ENCODE measurements around the gene MYO16.

Gene MYO16

GRCh38 chr13:109036078-109036780 is 406.8 kb downstream of the MYO16 start:
- Histone ChIP-seq H3K9me3 (ENCODE audit: control insufficient read depth, insufficient read depth, low read length) (no peaks in the 10 kb centered on the region), H3K9ac (ENCODE audit: low read depth, low read length) (no peak overlapping the region), H3K4me3 (ENCODE audit: low read depth, low read length) (no peak overlapping the region), H3K27me3 (ENCODE audit: control insufficient read depth, insufficient read depth, low read length) (no peaks in the 10 kb centered on the region), H3K36me3 (ENCODE audit: control insufficient read depth, insufficient read depth, low read length) (no peaks in the 10 kb centered on the region), H3K27ac (ENCODE audit: low read depth, low read length) (no peak overlapping the region), H3K4me1 (ENCODE audit: control insufficient read depth, insufficient read depth, low read length) (no peaks in the 10 kb centered on the region)

DNA sequence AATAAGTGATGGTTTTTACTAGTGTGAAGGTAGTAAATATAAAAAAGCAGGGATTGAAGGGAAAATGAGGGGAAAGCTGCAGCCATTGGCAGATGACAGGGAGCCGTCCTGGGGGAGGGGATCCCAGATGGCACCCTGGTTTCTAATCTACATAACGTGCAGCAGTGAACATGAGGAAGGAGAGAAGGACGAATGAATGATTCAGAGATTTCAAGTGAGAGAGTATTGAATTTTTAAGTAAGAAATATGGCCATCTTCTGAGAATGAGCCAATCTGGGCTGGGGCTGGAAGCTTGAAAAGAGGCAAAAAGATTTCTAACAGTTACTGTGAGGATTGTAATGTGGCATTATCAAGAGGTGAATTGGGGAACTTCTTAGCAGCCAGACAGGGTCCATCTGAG is 414.2 kb downstream of the MYO16 start:
- H3K9me3 ChIP-seq (ENCODE audit: control insufficient read depth, insufficient read depth, low read length): no peaks in the 10 kb centered on the region
- H3K4me1 ChIP-seq (ENCODE audit: control insufficient read depth, insufficient read depth, low read length): no peaks in the 10 kb centered on the region
- H3K27me3 ChIP-seq (ENCODE audit: control insufficient read depth, insufficient read depth, low read length): no peaks in the 10 kb centered on the region
- H3K36me3 ChIP-seq (ENCODE audit: control insufficient read depth, insufficient read depth, low read length): no peaks in the 10 kb centered on the region
- H3K4me3 ChIP-seq (ENCODE audit: low read depth, low read length): no peak overlapping the region
- no peak overlapping the region for H3K9ac ChIP-seq (ENCODE audit: low read depth, low read length)
- H3K27ac ChIP-seq (ENCODE audit: low read depth, low read length): no peak overlapping the region

DNA sequence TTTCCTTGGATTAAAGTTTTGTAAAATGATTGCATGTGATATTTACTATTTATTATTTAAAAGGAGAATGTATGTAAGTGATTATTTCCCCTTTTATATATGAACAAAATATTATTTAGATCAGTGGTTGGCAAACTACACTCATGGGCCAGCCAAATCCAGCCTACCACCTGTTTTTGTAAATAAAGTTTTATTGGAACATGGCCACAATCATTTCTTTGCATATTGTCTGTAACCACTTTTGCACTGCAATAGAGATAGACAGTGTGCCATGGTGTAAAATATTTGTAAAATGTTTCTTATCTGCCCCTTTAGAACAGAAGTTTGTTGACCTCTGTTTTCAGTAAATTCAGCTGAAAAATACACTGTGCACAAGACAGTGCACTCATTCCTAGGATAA is 426.4 kb downstream of the MYO16 start:
- Histone ChIP-seq H3K9me3 (ENCODE audit: control insufficient read depth, insufficient read depth, low read length) (no peaks in the 10 kb centered on the region), H3K9ac (ENCODE audit: low read depth, low read length) (no peak overlapping the region), H3K27ac (ENCODE audit: low read depth, low read length) (no peak overlapping the region), H3K27me3 (ENCODE audit: control insufficient read depth, insufficient read depth, low read length) (no peaks in the 10 kb centered on the region), H3K4me1 (ENCODE audit: control insufficient read depth, insufficient read depth, low read length) (no peaks in the 10 kb centered on the region), H3K4me3 (ENCODE audit: low read depth, low read length) (no peak overlapping the region), H3K36me3 (ENCODE audit: control insufficient read depth, insufficient read depth, low read length) (no peaks in the 10 kb centered on the region)

- Histone ChIP-seq H3K9me3 (ENCODE audit: control insufficient read depth, insufficient read depth, low read length) (no peaks in the 10 kb centered on the region), H3K9ac (ENCODE audit: low read depth, low read length) (no peak overlapping the region), H3K27me3 (ENCODE audit: control insufficient read depth, insufficient read depth, low read length) (no peaks in the 10 kb centered on the region), H3K4me3 (ENCODE audit: low read depth, low read length) (no peak overlapping the region), H3K36me3 (ENCODE audit: control insufficient read depth, insufficient read depth, low read length) (no peaks in the 10 kb centered on the region), H3K4me1 (ENCODE audit: control insufficient read depth, insufficient read depth, low read length) (no peaks in the 10 kb centered on the region), H3K27ac (ENCODE audit: low read depth, low read length) (no peak overlapping the region)
Measured at GRCh38 chr13:109058087-109058486, 428.7 kb downstream of the MYO16 start.

DNA sequence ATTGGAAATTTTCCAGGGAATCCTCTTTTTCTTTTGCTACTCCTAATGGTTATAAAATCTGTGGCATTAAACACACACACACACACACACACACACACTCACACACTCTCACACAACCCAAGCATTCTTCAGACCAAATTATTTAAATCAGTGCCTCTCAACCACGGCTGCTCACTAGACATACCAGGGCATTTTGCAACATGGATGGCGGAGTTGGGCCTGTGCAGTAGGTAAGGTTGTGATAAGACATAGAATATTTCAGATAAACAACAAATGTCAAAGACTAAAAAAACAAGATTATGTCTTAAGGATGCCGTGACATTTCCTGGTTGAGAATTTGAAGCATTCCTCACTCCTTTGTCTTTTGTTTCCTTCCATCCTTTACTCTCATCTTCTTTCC is 443.1 kb downstream of the MYO16 start:
- Histone ChIP-seq H3K4me3 (ENCODE audit: low read depth, low read length) (no peak overlapping the region), H3K4me1 (ENCODE audit: control insufficient read depth, insufficient read depth, low read length) (no peaks in the 10 kb centered on the region), H3K9ac (ENCODE audit: low read depth, low read length) (no peak overlapping the region), H3K27ac (ENCODE audit: low read depth, low read length) (no peak overlapping the region), H3K9me3 (ENCODE audit: control insufficient read depth, insufficient read depth, low read length) (no peaks in the 10 kb centered on the region), H3K36me3 (ENCODE audit: control insufficient read depth, insufficient read depth, low read length) (no peaks in the 10 kb centered on the region), H3K27me3 (ENCODE audit: control insufficient read depth, insufficient read depth, low read length) (no peaks in the 10 kb centered on the region)

- Histone ChIP-seq H3K4me3 (ENCODE audit: low read depth, low read length) (no peak overlapping the region), H3K27me3 (ENCODE audit: control insufficient read depth, insufficient read depth, low read length) (no peaks in the 10 kb centered on the region), H3K9ac (ENCODE audit: low read depth, low read length) (no peak overlapping the region), H3K27ac (ENCODE audit: low read depth, low read length) (no peak overlapping the region), H3K9me3 (ENCODE audit: control insufficient read depth, insufficient read depth, low read length) (no peaks in the 10 kb centered on the region), H3K36me3 (ENCODE audit: control insufficient read depth, insufficient read depth, low read length) (no peaks in the 10 kb centered on the region), H3K4me1 (ENCODE audit: control insufficient read depth, insufficient read depth, low read length) (no peaks in the 10 kb centered on the region)
Measured at GRCh38 chr13:109074436-109074835, 445.0 kb downstream of the MYO16 start.

GRCh38 chr13:109074853-109075252 is 445.4 kb downstream of the MYO16 start:
- Histone ChIP-seq H3K9ac (ENCODE audit: low read depth, low read length) (no peak overlapping the region), H3K4me3 (ENCODE audit: low read depth, low read length) (no peak overlapping the region), H3K9me3 (ENCODE audit: control insufficient read depth, insufficient read depth, low read length) (no peaks in the 10 kb centered on the region), H3K27me3 (ENCODE audit: control insufficient read depth, insufficient read depth, low read length) (no peaks in the 10 kb centered on the region), H3K36me3 (ENCODE audit: control insufficient read depth, insufficient read depth, low read length) (no peaks in the 10 kb centered on the region), H3K4me1 (ENCODE audit: control insufficient read depth, insufficient read depth, low read length) (no peaks in the 10 kb centered on the region), H3K27ac (ENCODE audit: low read depth, low read length) (no peak overlapping the region)

DNA sequence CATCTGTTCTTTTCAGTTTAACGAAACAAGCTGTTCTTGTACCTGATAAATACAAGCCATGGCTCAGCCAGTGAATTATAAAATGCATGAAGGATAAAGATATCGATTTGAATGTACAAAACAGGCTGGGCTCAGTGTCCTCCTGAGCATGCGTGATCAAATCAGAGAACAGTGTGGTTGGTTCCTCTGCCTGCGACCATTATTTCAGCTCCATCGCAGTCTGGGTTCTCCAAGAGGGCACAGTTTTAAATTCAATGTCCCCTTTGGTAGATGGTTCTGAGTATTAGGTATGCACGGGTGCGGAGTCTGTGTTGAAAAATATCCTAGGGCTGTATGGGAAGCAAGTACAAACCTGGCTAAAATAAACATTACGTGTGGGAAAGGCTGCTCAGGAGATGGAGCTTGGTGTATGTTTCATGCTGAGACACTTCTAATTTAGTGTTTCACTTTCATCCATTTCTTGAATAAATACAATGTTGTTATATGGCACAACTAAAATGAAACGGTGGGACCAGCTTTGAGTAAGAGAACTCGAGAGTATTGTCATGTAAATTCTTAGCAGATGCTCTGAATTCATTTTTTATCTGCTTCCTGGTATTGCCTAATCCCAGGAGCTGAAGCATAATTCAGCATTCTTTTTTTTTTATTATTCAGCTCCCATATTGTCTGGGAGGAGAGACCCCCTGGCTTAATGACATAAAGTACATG is 458.7 kb downstream of the MYO16 start:
- Histone ChIP-seq H3K27ac (ENCODE audit: low read depth, low read length) (no peak overlapping the region), H3K9me3 (ENCODE audit: control insufficient read depth, insufficient read depth, low read length) (no peaks in the 10 kb centered on the region), H3K27me3 (ENCODE audit: control insufficient read depth, insufficient read depth, low read length) (no peaks in the 10 kb centered on the region), H3K4me3 (ENCODE audit: low read depth, low read length) (no peak overlapping the region), H3K4me1 (ENCODE audit: control insufficient read depth, insufficient read depth, low read length) (no peaks in the 10 kb centered on the region; the same call in 1 of the 2 replicates), H3K36me3 (ENCODE audit: control insufficient read depth, insufficient read depth, low read length) (no peaks in the 10 kb centered on the region), H3K9ac (ENCODE audit: low read depth, low read length) (no peak overlapping the region)

GRCh38 chr13:109088624-109088917 is 459.2 kb downstream of the MYO16 start:
- Histone ChIP-seq H3K4me1 (ENCODE audit: control insufficient read depth, insufficient read depth, low read length) (no peaks in the 10 kb centered on the region; the same call in 1 of the 2 replicates), H3K9ac (ENCODE audit: low read depth, low read length) (no peak overlapping the region), H3K27ac (ENCODE audit: low read depth, low read length) (no peak overlapping the region), H3K36me3 (ENCODE audit: control insufficient read depth, insufficient read depth, low read length) (no peaks in the 10 kb centered on the region), H3K4me3 (ENCODE audit: low read depth, low read length) (no peak overlapping the region), H3K9me3 (ENCODE audit: control insufficient read depth, insufficient read depth, low read length) (no peaks in the 10 kb centered on the region), H3K27me3 (ENCODE audit: control insufficient read depth, insufficient read depth, low read length) (no peaks in the 10 kb centered on the region)

GRCh38 chr13:109090796-109091195 is 461.4 kb downstream of the MYO16 start:
- H3K36me3 ChIP-seq (ENCODE audit: control insufficient read depth, insufficient read depth, low read length): no peaks in the 10 kb centered on the region
- no peak overlapping the region for H3K4me3 ChIP-seq (ENCODE audit: low read depth, low read length)
- no peak overlapping the region for H3K9ac ChIP-seq (ENCODE audit: low read depth, low read length)
- no peaks in the 10 kb centered on the region for H3K9me3 ChIP-seq (ENCODE audit: control insufficient read depth, insufficient read depth, low read length)
- H3K4me1 ChIP-seq (ENCODE audit: control insufficient read depth, insufficient read depth, low read length): no peaks in the 10 kb centered on the region; the same call in 1 of the 2 replicates
- H3K27ac ChIP-seq (ENCODE audit: low read depth, low read length): no peak overlapping the region
- no peaks in the 10 kb centered on the region for H3K27me3 ChIP-seq (ENCODE audit: control insufficient read depth, insufficient read depth, low read length)

DNA sequence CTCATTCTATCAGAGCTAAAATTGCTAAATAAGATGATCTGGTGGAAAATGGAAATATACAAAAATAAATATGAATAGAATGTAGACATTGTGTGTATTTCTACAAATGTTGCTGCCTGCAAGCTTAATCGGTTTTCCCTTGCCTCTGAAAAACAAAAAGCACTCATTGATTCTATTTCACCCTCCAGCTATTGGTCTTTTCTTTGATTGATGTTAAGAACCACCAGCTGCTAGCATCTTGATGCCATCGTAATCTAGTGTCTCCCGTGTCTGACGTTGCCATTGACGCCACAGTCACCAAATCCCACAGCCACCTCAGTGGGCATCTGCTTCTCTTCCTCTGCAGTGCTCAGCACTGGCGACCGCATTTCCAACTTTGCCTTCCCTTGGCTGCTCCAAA is 461.8 kb downstream of the MYO16 start:
- H3K36me3 ChIP-seq (ENCODE audit: control insufficient read depth, insufficient read depth, low read length): no peaks in the 10 kb centered on the region
- H3K27me3 ChIP-seq (ENCODE audit: control insufficient read depth, insufficient read depth, low read length): no peaks in the 10 kb centered on the region
- no peak overlapping the region for H3K27ac ChIP-seq (ENCODE audit: low read depth, low read length)
- H3K9me3 ChIP-seq (ENCODE audit: control insufficient read depth, insufficient read depth, low read length): no peaks in the 10 kb centered on the region
- H3K4me1 ChIP-seq (ENCODE audit: control insufficient read depth, insufficient read depth, low read length): no peaks in the 10 kb centered on the region; the same call in 1 of the 2 replicates
- H3K4me3 ChIP-seq (ENCODE audit: low read depth, low read length): no peak overlapping the region
- no peak overlapping the region for H3K9ac ChIP-seq (ENCODE audit: low read depth, low read length)
